Measurements from ENCODE around the gene ASB7. TPM values are rescaled to one million over a fixed set of nuclear protein-coding genes. Genes with fewer than 3 reads are reported as not detected.

ASB7 gene
- total and polyA plus RNA-seq, 2 experiments from 2014 or later: 4.1 to 13.9 TPM

GRCh38 chr15:100615801-100616200 is 13.4 kb downstream of the ASB7 start:
- Histone ChIP-seq H4K20me1 (replicated peaks; ENCODE audit: insufficient read depth) (peaks cover 12% of the 10 kb centered on the region; the same call in 1 of the 2 replicates), H3K4me1 (ENCODE audit: insufficient read depth) (no peaks in the 10 kb centered on the region), H3K79me2 (replicated peaks; ENCODE audit: insufficient read depth) (peaks cover 12% of the 10 kb centered on the region), H3K27ac (ENCODE audit: low read depth) (no peak overlapping the region), H3K4me3 (no peak overlapping the region), H3K9me2 (ENCODE audit: insufficient read depth) (no peaks in the 10 kb centered on the region), H3K27me3 (ENCODE audit: insufficient read depth) (no peaks in the 10 kb centered on the region), H3K36me3 (ENCODE audit: insufficient read depth) (peaks cover 11% of the 10 kb centered on the region), H2AFZ (no peak overlapping the region), H3K4me2 (no peak overlapping the region), H3F3A (replicated peaks; ENCODE audit: low read depth) (no peaks in the 10 kb centered on the region)
- TF ChIP-seq ZNF462 (CRISPR knock-in tag; IDR thresholded peaks at IDR 0.05) (no peak), JUNB (IDR thresholded peaks at IDR 0.05; ENCODE audit: unreplicated experiment) (no peak), REST (IDR thresholded peaks at IDR 0.05; ENCODE audit: unreplicated experiment) (no peak), EZH2phosphoT487 (IDR thresholded peaks at IDR 0.05; ENCODE audit: unreplicated experiment) (no peak), STAT1 (IDR thresholded peaks at IDR 0.05; ENCODE audit: unreplicated experiment) (no peak), ETS1 (IDR thresholded peaks at IDR 0.05) (no peak), ZNF331 (CRISPR knock-in tag; IDR thresholded peaks at IDR 0.05; ENCODE audit: low read depth) (no peak), EZH2 (IDR thresholded peaks at IDR 0.05; ENCODE audit: low read depth, unreplicated experiment) (no peak), ZNF114 (CRISPR knock-in tag; IDR thresholded peaks at IDR 0.05) (no peak), POLR2AphosphoS5 (IDR thresholded peaks at IDR 0.05; ENCODE audit: low read depth) (no peak), NANOG (IDR thresholded peaks at IDR 0.05; ENCODE audit: borderline replicate concordance) (no peak), CREB1 (CRISPR knock-in tag; IDR thresholded peaks at IDR 0.05; ENCODE audit: low read depth) (no peak), CTCF (conservative IDR thresholded peaks at IDR 0.05; ENCODE audit: low read depth in 2 of 2) (no peak)
- peaks cover 8% of the 10 kb centered on the region; the same call in 2 of the 3 replicates for H3K36me3 Mint-ChIP-seq (ENCODE audit: low read depth)
- H3K27me3 Mint-ChIP-seq (ENCODE audit: insufficient read depth, low read depth, poor library complexity): no peaks in the 10 kb centered on the region
- DNase-seq (ENCODE audit: low spot score) (no peak), ATAC-seq (no peak)
- H3K9me3 Mint-ChIP-seq: no peaks in the 10 kb centered on the region
- no peak overlapping the region for H3K4me3 Mint-ChIP-seq
- no peak overlapping the region for H3K27ac Mint-ChIP-seq
- H3K4me1 Mint-ChIP-seq: no peaks in the 10 kb centered on the region

Measured in GM23338 (cell line).